ENCODE results near the gene FXYD4. TPM values are rescaled to one million over a fixed set of nuclear protein-coding genes. Genes with fewer than 3 reads are reported as not detected.
A peak's percentile ranks its signal among the peaks of the same experiment; 100 is the strongest.

FXYD4 gene
- total RNA-seq, 3 donors from 2014 or later (not counting 1 experiment from before 2014, with no cell fraction given), result not detected

GRCh38 chr10:43386981-43387677 lies 15.7 kb downstream of the FXYD4 start:
- H3K4me1 Mint-ChIP-seq, result peaks cover 44 to 48% of the 10 kb centered on the region in 2 donors
- intact Hi-C loops (cut with micrococcal nuclease), result no loop called here

GRCh38 chr10:43387678-43388032 lies 16.2 kb downstream of the FXYD4 start:
- TF ChIP-seq CTCF (IDR thresholded peaks at IDR 0.05), result no peak
- H3K4me3 Mint-ChIP-seq, result no peak overlapping the region
- H3K27me3 ChIP-seq (ENCODE audit: control insufficient read depth, insufficient read depth, low read length), result no peaks in the 10 kb centered on the region
- H3K9me3 ChIP-seq (ENCODE audit: control insufficient read depth, insufficient read depth, low read length), result no peaks in the 10 kb centered on the region
- DNase-seq (no peak), ATAC-seq (no peak)
- 17% methylated on average over 3 of the region's 5 CpGs for WGBS (ENCODE audit: insufficient coverage)
- peak overlapping the region; percentile 53 for H3K27ac ChIP-seq (ENCODE audit: low read length)
- no peaks in the 10 kb centered on the region for H3K27me3 Mint-ChIP-seq (ENCODE audit: low read depth in 2 of 2)
- H3K36me3 Mint-ChIP-seq, result peaks cover 27% of the 10 kb centered on the region
- intact Hi-C loops (cut with micrococcal nuclease), result no loop called here
- peaks cover 77% of the 10 kb centered on the region for H3K36me3 ChIP-seq (ENCODE audit: control insufficient read depth, insufficient read depth, low read length)
- H3K9me3 Mint-ChIP-seq, result no peaks in the 10 kb centered on the region
- peaks cover 48 to 51% of the 10 kb centered on the region in 2 donors for H3K4me1 Mint-ChIP-seq
- peaks cover 17% of the 10 kb centered on the region for H3K4me1 ChIP-seq (ENCODE audit: control insufficient read depth, insufficient read depth, low read length)
- H3K4me3 ChIP-seq (ENCODE audit: low read length), result no peak overlapping the region
- H3K27ac Mint-ChIP-seq, result peak overlapping the region; percentile 98 to 99

More at GRCh38 chr10:43386981-43387677, 15.7 kb downstream of the FXYD4 start:
- TF ChIP-seq CTCF (IDR thresholded peaks at IDR 0.05), result no peak
- Histone ChIP-seq H3K9me3 (ENCODE audit: control insufficient read depth, insufficient read depth, low read length) (no peaks in the 10 kb centered on the region), H3K4me1 (ENCODE audit: control insufficient read depth, insufficient read depth, low read length) (peaks cover 17% of the 10 kb centered on the region), H3K4me3 (ENCODE audit: low read length) (no peak overlapping the region), H3K36me3 (ENCODE audit: control insufficient read depth, insufficient read depth, low read length) (peaks cover 72% of the 10 kb centered on the region), H3K27ac (ENCODE audit: low read length) (peak overlapping the region; percentile 53), H3K27me3 (ENCODE audit: control insufficient read depth, insufficient read depth, low read length) (no peaks in the 10 kb centered on the region)
- ATAC-seq (no peak), DNase-seq (no peak)
- H3K27ac Mint-ChIP-seq, result peak overlapping the region; percentile 98 to 99
- 95% methylated on average over 29 of the region's 29 CpGs for WGBS (ENCODE audit: insufficient coverage)
- H3K9me3 Mint-ChIP-seq, result no peaks in the 10 kb centered on the region
- no peaks in the 10 kb centered on the region for H3K27me3 Mint-ChIP-seq (ENCODE audit: low read depth in 2 of 2)
- H3K4me3 Mint-ChIP-seq, result no peak overlapping the region
- peaks cover 23% of the 10 kb centered on the region for H3K36me3 Mint-ChIP-seq

- Histone ChIP-seq H3K27ac (ENCODE audit: low read length) (no peak overlapping the region), H3K9me3 (ENCODE audit: control insufficient read depth, insufficient read depth, low read length) (no peaks in the 10 kb centered on the region), H3K4me1 (ENCODE audit: control insufficient read depth, insufficient read depth, low read length) (peaks cover 24% of the 10 kb centered on the region), H3K36me3 (ENCODE audit: control insufficient read depth, insufficient read depth, low read length) (peaks cover 91% of the 10 kb centered on the region), H3K27me3 (ENCODE audit: control insufficient read depth, insufficient read depth, low read length) (no peaks in the 10 kb centered on the region), H3K4me3 (ENCODE audit: low read length) (no peak overlapping the region)
- peak overlapping the region; percentile 98 to 99 for H3K27ac Mint-ChIP-seq
- peaks cover 65 to 66% of the 10 kb centered on the region in 2 donors for H3K4me1 Mint-ChIP-seq
- no peak overlapping the region for H3K4me3 Mint-ChIP-seq
- ATAC-seq (no peak), DNase-seq (no peak)
- intact Hi-C loops (cut with micrococcal nuclease), result no loop called here
- peaks cover 40% of the 10 kb centered on the region for H3K36me3 Mint-ChIP-seq
- H3K9me3 Mint-ChIP-seq, result no peaks in the 10 kb centered on the region
- TF ChIP-seq CTCF (IDR thresholded peaks at IDR 0.05), result no peak
- H3K27me3 Mint-ChIP-seq (ENCODE audit: low read depth in 2 of 2), result no peaks in the 10 kb centered on the region
- WGBS (ENCODE audit: insufficient coverage), result 82% methylated on average over 3 of the region's 3 CpGs
Measured at GRCh38 chr10:43389867-43390266, 18.4 kb downstream of the FXYD4 start.

- H3K36me3 ChIP-seq (ENCODE audit: control insufficient read depth, insufficient read depth, low read length), result peaks cover 90% of the 10 kb centered on the region
- no peaks in the 10 kb centered on the region for H3K27me3 Mint-ChIP-seq (ENCODE audit: low read depth in 2 of 2)
- H3K4me1 ChIP-seq (ENCODE audit: control insufficient read depth, insufficient read depth, low read length), result peaks cover 28% of the 10 kb centered on the region
- DNase-seq (no peak), ATAC-seq (no peak)
- WGBS (ENCODE audit: insufficient coverage), result 90% methylated on average over 5 of the region's 5 CpGs
- H3K4me3 Mint-ChIP-seq, result no peak overlapping the region
- intact Hi-C loops (cut with micrococcal nuclease), result no loop called here
- H3K27me3 ChIP-seq (ENCODE audit: control insufficient read depth, insufficient read depth, low read length), result no peaks in the 10 kb centered on the region
- H3K27ac ChIP-seq (ENCODE audit: low read length), result no peak overlapping the region
- H3K4me3 ChIP-seq (ENCODE audit: low read length), result no peak overlapping the region
- no peak for TF ChIP-seq CTCF (IDR thresholded peaks at IDR 0.05)
- peaks cover 70 to 71% of the 10 kb centered on the region in 2 donors for H3K4me1 Mint-ChIP-seq
- no peaks in the 10 kb centered on the region for H3K9me3 ChIP-seq (ENCODE audit: control insufficient read depth, insufficient read depth, low read length)
- peak overlapping the region; percentile 98 to 99 for H3K27ac Mint-ChIP-seq
- H3K9me3 Mint-ChIP-seq, result no peaks in the 10 kb centered on the region
- peaks cover 40% of the 10 kb centered on the region for H3K36me3 Mint-ChIP-seq
Measured at GRCh38 chr10:43390333-43390732, 18.9 kb downstream of the FXYD4 start.

Data from natural killer cell (primary cell).